Right atrium auricular region (tissue), 2 donors: ENCODE data around the gene ADGRL3. TPM values are rescaled to one million over a fixed set of nuclear protein-coding genes. Genes with fewer than 3 reads are reported as not detected.

Experiments
- DNase-seq: peaks from one replicate; pipeline ENCODE4 v3.0.0-alpha.2; 2019; ENCODE audit warnings: low spot score
- H3K27ac ChIP-seq, 2 donors: fragments of 200-600 bp; sonication (generic); 1 replicate in 1 of 2; 2 replicates in 1 of 2; pipeline ENCODE4 v1.5.1; 2016 to 2019
- H3K27me3 ChIP-seq, 2 donors: fragments of 200-600 bp; sonication (generic); one replicate each; pipeline versions ENCODE4 v1.5.1 to v1.6.0; 2017 to 2019
- H3K36me3 ChIP-seq: fragments of 200-600 bp; sonication (generic); one replicate; pipeline ENCODE4 v1.5.1; 2016
- H3K4me1 ChIP-seq, 2 donors: fragments of 200-600 bp; sonication (generic); one replicate each; pipeline versions ENCODE4 v1.5.1 to v1.6.0; 2017 to 2019
- H3K4me3 ChIP-seq, 2 donors: fragments of 200-600 bp; sonication (generic); 1 replicate in 1 of 2; 2 replicates in 1 of 2; pipeline ENCODE4 v1.5.1; 2017 to 2019; ENCODE audit warnings: mild to moderate bottlenecking in 1 of 2, moderate library complexity in 1 of 2
- H3K9me3 ChIP-seq, 2 donors: fragments of 200-600 bp; sonication (generic); one replicate each; pipeline ENCODE4 v1.5.1; 2019
- CTCF ChIP-seq, 2 donors: fragments of 200-600 bp; sonication (generic); IDR thresholded peaks; one replicate each; pipeline ENCODE4 v1.5.1; 2019; ENCODE audit warnings: antibody characterized with exemption in 2 of 2
- total RNA-seq, 2 donors: library from RNA; depleted of rRNA; stranded (reverse); fragments of >200 nt; gene quantifications; one replicate each; pipeline ENCODE4 v1.1.0, GENCODE V29; 2016

Gene ADGRL3
- total RNA-seq, 2 donors from 2014 or later: 0.86 to 1.9 TPM

DNA sequence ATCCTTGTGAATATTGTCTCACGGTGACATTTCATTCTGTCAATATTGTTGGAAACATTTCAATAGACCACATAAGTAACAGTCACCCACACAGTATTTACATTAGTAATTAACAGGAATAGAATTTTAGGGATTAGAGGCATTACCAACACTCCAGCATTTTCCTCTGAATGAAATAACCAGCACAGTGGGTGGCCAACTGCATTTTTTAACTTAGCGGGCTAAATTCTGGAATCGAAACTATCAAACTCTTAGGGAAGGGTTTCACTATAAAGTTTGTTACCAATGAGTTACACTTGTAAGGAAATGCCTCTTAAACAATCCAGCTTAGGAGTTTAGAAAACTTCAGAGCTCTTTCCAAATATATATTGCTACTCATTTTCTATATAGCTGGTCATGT is 403.0 kb downstream of the ADGRL3 start:
- H3K27ac ChIP-seq: no peak overlapping the region
- TF ChIP-seq CTCF (IDR thresholded peaks at IDR 0.05): no peak
- H3K9me3 ChIP-seq: no peaks in the 10 kb centered on the region
- H3K27me3 ChIP-seq: no peaks in the 10 kb centered on the region
- no peaks in the 10 kb centered on the region for H3K4me1 ChIP-seq
- no peak for DNase-seq
- H3K4me3 ChIP-seq: no peak overlapping the region
- no peaks in the 10 kb centered on the region for H3K36me3 ChIP-seq

DNA sequence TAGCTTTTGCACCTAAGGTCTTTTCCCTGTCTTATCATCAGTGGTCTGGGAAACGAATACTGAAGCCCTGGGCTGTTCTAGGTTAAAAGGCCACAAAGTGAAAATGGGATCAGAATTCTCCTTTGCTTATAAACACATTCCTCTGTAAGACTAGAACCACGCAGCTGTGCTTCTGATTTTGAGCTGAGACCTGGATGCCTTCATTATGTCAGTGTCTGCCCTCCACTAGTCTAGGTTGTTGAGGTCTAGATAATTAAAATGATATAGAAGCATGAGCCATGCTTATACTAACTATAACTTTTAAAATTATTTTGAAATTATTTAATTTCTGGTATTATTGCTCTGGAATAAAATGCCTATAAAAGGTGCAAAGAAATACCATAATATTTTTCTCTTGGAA is 403.9 kb downstream of the ADGRL3 start:
- no peak for DNase-seq
- no peaks in the 10 kb centered on the region for H3K27me3 ChIP-seq
- H3K4me3 ChIP-seq: no peak overlapping the region
- no peaks in the 10 kb centered on the region for H3K9me3 ChIP-seq
- H3K4me1 ChIP-seq: no peaks in the 10 kb centered on the region
- no peaks in the 10 kb centered on the region for H3K36me3 ChIP-seq
- no peak for TF ChIP-seq CTCF (IDR thresholded peaks at IDR 0.05)
- H3K27ac ChIP-seq: no peak overlapping the region

- no peaks in the 10 kb centered on the region for H3K36me3 ChIP-seq
Measured at GRCh38 chr4:61605984-61606383, 405.9 kb downstream of the ADGRL3 start.

GRCh38 chr4:61614231-61614630 is 414.1 kb downstream of the ADGRL3 start:
- H3K36me3 ChIP-seq: no peaks in the 10 kb centered on the region
- no peak for DNase-seq
- no peaks in the 10 kb centered on the region for H3K27me3 ChIP-seq
- no peaks in the 10 kb centered on the region for H3K4me1 ChIP-seq
- no peak overlapping the region for H3K27ac ChIP-seq
- H3K9me3 ChIP-seq: no peaks in the 10 kb centered on the region
- H3K4me3 ChIP-seq: no peak overlapping the region
- TF ChIP-seq CTCF (IDR thresholded peaks at IDR 0.05): no peak

More at GRCh38 chr4:61605984-61606383, 405.9 kb downstream of the ADGRL3 start:
- no peak for TF ChIP-seq CTCF (IDR thresholded peaks at IDR 0.05)
- Histone ChIP-seq H3K9me3 (no peaks in the 10 kb centered on the region), H3K27me3 (no peaks in the 10 kb centered on the region), H3K4me3 (no peak overlapping the region), H3K4me1 (no peaks in the 10 kb centered on the region), H3K27ac (no peak overlapping the region)
- no peak for DNase-seq

- no peak for DNase-seq
- no peaks in the 10 kb centered on the region for H3K4me1 ChIP-seq
- H3K27me3 ChIP-seq: no peaks in the 10 kb centered on the region
- no peak overlapping the region for H3K27ac ChIP-seq
- peak in 1 of 2 donors; percentile 34 for TF ChIP-seq CTCF (IDR thresholded peaks at IDR 0.05)
- no peak overlapping the region for H3K4me3 ChIP-seq
- no peaks in the 10 kb centered on the region for H3K36me3 ChIP-seq
- H3K9me3 ChIP-seq: no peaks in the 10 kb centered on the region
Measured at GRCh38 chr4:61619528-61619927, 419.4 kb downstream of the ADGRL3 start.

GRCh38 chr4:61628282-61628681 is 428.2 kb downstream of the ADGRL3 start:
- no peaks in the 10 kb centered on the region for H3K4me1 ChIP-seq
- no peak overlapping the region for H3K4me3 ChIP-seq
- no peak for TF ChIP-seq CTCF (IDR thresholded peaks at IDR 0.05)
- H3K9me3 ChIP-seq: no peaks in the 10 kb centered on the region
- H3K27ac ChIP-seq: no peak overlapping the region
- H3K36me3 ChIP-seq: no peaks in the 10 kb centered on the region
- H3K27me3 ChIP-seq: no peaks in the 10 kb centered on the region
- DNase-seq: no peak
